Stomach (tissue), 4 donors: Measurements from ENCODE around the gene FBXO8.

Experiments used
- EP300 ChIP-seq: sonication (generic); formaldehyde crosslinking; IDR thresholded peaks from one replicate; pipeline ENCODE4 v1.6.1; 2017; ENCODE audit warnings: antibody characterized with exemption
- POLR2A ChIP-seq, 4 donors: fragments of 450-650 bp; IDR thresholded peaks; one replicate each; pipeline ENCODE4 v1.6.1; 2016; ENCODE audit warnings: antibody characterized with exemption in 4 of 4, control low read depth in 2 of 4, mild to moderate bottlenecking in 1 of 4, moderate library complexity in 1 of 4
- POLR2AphosphoS5 ChIP-seq, 3 donors: sonication (generic); formaldehyde crosslinking; IDR thresholded peaks; one replicate each; pipeline ENCODE4 v1.6.1; 2016; ENCODE audit warnings: antibody characterized with exemption in 3 of 3
- TF ChIP-seq, protein P1 (sequence below), 7 experiments: fragments of 450-650 bp in 4 of 7; fragments of 200-600 bp in 3 of 7; sonication (generic) in 3 of 7; IDR thresholded peaks; one replicate each; pipeline ENCODE4 v1.5.1; 2016 to 2019; ENCODE audit warnings: antibody characterized with exemption in 7 of 7, control low read depth in 2 of 7, mild to moderate bottlenecking in 1 of 7

DNA sequence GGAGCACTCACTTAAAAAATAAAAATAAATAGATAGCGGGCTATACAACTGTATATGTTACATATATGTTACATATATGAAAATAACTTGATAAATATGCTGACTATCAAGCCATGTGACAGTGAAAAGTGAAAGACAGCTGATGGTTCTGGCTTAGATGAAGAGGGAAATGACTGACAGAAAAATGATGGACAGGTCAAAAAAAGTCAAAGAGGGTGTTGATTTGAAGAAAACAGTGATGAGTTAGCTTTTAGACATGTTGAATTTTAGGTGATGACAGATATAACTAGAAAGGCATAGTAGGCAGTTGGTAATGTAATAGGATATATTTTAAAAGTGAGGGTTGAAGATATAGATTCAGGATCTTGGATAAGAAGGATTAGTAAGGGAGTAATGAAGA lies 37.8 kb downstream of the FBXO8 start:
- TF ChIP-seq, protein P1, sequence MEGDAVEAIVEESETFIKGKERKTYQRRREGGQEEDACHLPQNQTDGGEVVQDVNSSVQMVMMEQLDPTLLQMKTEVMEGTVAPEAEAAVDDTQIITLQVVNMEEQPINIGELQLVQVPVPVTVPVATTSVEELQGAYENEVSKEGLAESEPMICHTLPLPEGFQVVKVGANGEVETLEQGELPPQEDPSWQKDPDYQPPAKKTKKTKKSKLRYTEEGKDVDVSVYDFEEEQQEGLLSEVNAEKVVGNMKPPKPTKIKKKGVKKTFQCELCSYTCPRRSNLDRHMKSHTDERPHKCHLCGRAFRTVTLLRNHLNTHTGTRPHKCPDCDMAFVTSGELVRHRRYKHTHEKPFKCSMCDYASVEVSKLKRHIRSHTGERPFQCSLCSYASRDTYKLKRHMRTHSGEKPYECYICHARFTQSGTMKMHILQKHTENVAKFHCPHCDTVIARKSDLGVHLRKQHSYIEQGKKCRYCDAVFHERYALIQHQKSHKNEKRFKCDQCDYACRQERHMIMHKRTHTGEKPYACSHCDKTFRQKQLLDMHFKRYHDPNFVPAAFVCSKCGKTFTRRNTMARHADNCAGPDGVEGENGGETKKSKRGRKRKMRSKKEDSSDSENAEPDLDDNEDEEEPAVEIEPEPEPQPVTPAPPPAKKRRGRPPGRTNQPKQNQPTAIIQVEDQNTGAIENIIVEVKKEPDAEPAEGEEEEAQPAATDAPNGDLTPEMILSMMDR (IDR thresholded peaks at IDR 0.05), result no peak
- TF ChIP-seq POLR2AphosphoS5 (IDR thresholded peaks at IDR 0.05), result no peak
- TF ChIP-seq POLR2A (IDR thresholded peaks at IDR 0.05), result no peak
- TF ChIP-seq EP300, result no peak
